ENCODE results near the gene ITGAV. TPM values are rescaled to one million over a fixed set of nuclear protein-coding genes. Genes with fewer than 3 reads are reported as not detected.
A peak's percentile ranks its signal among the peaks of the same experiment; 100 is the strongest.

The ITGAV gene
- 1 to 10 TPM; 5.8 to 9.8 TPM for polyA plus RNA-seq

DNA sequence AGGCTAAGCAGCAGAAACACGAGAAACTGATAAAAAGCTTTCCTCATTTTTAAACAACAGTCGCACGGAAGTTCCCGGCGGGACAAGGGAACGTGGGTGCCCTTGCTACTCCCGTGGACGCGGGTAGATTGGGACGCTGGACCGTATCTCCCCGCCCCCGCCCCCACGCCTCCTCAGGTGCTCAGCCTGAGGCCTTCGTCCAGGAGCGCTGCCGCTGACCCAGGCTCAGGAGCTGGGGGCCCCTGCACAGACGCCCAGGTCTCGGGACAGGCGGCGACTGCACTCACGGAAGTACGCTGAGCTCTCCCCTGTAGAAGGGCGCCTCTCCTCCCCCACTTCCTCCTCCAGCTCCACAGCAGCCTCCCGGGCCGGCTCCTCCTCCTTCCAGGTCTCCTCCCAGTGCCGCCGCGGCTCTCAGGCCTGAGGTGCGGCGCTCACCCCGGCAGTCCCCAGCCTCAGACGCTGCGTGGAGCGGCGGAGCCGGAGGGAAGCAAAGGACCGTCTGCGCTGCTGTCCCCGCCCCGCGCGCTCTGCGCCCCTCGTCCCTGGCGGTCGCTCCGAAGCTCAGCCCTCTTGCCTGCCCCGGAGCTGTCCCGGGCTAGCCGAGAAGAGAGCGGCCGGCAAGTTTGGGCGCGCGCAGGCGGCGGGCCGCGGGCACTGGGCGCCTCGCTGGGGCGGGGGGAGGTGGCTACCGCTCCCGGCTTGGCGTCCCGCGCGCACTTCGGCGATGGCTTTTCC, at the start of gene ITGAV:
TSS of gene ITGAV (plus strand) at position 445 of the 738 bp plus-strand sequence. CDS start at position 728, 283 bp downstream.
- H3K27ac ChIP-seq (ENCODE audit: low read depth in 2 of 2, low read length in 1 of 2) = peak within 1 kb of the TSS; percentile 97 to 99
- H3K4me3 ChIP-seq (ENCODE audit: low read depth in 1 of 2, low read length in 2 of 2) = peak within 1 kb of the TSS; percentile 96 to 97
- H3K36me3 ChIP-seq (ENCODE audit: control insufficient read depth in 2 of 2, insufficient read depth in 2 of 2, low read length in 1 of 2) = no peaks in the 10 kb centered on the region
- no peaks in the 10 kb centered on the region for H3K4me1 ChIP-seq (ENCODE audit: control insufficient read depth in 2 of 2, insufficient read depth in 2 of 2, low read length in 1 of 2)
- 1% methylated on average over 70 to 71 of the region's 71 CpGs for WGBS, 2 donors
- no peaks in the 10 kb centered on the region for H3K27me3 ChIP-seq (ENCODE audit: control insufficient read depth in 1 of 2, insufficient read depth in 2 of 2, low read length in 2 of 2)
- H3K9me3 ChIP-seq (ENCODE audit: control insufficient read depth in 2 of 2, insufficient read depth in 1 of 2, low read depth in 1 of 2, low read length in 1 of 2) = no peaks in the 10 kb centered on the region

DNA sequence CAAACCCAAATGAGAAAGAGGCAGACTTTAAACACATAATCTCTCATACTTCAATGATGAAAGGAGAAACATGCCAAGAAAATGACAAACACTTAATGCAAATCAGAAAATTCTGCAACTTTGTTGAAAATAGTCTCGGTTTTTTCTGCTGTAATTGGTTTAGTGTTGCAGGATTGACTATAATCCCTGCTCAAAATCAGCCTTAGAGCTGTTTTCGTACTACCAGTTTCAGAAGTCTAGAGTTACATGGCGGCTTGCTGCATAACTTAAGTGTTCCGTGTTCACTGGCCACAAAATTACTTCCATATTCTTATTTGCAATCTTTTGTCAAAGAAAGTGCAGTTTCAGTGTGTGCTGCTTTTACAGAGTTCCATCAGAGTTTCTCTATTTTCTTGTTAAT, 48.9 kb upstream of the ITGAV start:
- Histone ChIP-seq H3K36me3 (ENCODE audit: control insufficient read depth in 2 of 2, insufficient read depth in 2 of 2, low read length in 1 of 2) (no peaks in the 10 kb centered on the region), H3K4me1 (ENCODE audit: control insufficient read depth in 2 of 2, insufficient read depth in 2 of 2, low read length in 1 of 2) (no peaks in the 10 kb centered on the region), H3K27me3 (ENCODE audit: control insufficient read depth in 1 of 2, insufficient read depth in 2 of 2, low read length in 2 of 2) (no peaks in the 10 kb centered on the region), H3K27ac (ENCODE audit: low read depth in 2 of 2, low read length in 1 of 2) (no peak overlapping the region), H3K4me3 (ENCODE audit: low read depth in 1 of 2, low read length in 2 of 2) (no peak overlapping the region), H3K9me3 (ENCODE audit: control insufficient read depth in 2 of 2, insufficient read depth in 1 of 2, low read depth in 1 of 2, low read length in 1 of 2) (no peaks in the 10 kb centered on the region)
- 59 to 72% methylated on average over 4 of the region's 4 CpGs for WGBS, 2 donors

DNA sequence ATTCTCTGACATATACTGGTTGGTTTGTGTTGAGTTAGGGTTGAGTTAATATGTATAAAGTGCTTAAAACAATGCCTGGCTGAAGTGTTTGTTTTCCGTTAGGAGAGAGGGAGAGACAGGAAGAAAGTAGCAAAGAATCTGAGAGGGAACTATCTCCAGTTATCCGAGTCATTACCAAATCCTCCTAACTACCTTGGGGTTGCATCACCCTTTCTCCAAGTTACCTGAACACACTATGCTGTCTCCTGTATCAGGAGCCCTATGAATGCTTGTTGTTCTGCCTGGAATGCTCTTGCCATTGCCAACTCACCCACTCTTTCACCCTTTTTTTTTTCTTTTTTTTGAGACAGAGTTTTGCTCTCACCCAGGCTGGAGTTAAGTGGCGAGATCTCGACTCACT, 47.9 kb upstream of the ITGAV start:
- WGBS, 2 donors = 69 to 77% methylated on average over 4 of the region's 4 CpGs
- no peaks in the 10 kb centered on the region for H3K36me3 ChIP-seq (ENCODE audit: control insufficient read depth in 2 of 2, insufficient read depth in 2 of 2, low read length in 1 of 2)
- H3K4me3 ChIP-seq (ENCODE audit: low read depth in 1 of 2, low read length in 2 of 2) = no peak overlapping the region
- no peaks in the 10 kb centered on the region for H3K4me1 ChIP-seq (ENCODE audit: control insufficient read depth in 2 of 2, insufficient read depth in 2 of 2, low read length in 1 of 2)
- H3K9me3 ChIP-seq (ENCODE audit: control insufficient read depth in 2 of 2, insufficient read depth in 1 of 2, low read depth in 1 of 2, low read length in 1 of 2) = no peaks in the 10 kb centered on the region
- no peak overlapping the region for H3K27ac ChIP-seq (ENCODE audit: low read depth in 2 of 2, low read length in 1 of 2)
- H3K27me3 ChIP-seq (ENCODE audit: control insufficient read depth in 1 of 2, insufficient read depth in 2 of 2, low read length in 2 of 2) = no peaks in the 10 kb centered on the region

DNA sequence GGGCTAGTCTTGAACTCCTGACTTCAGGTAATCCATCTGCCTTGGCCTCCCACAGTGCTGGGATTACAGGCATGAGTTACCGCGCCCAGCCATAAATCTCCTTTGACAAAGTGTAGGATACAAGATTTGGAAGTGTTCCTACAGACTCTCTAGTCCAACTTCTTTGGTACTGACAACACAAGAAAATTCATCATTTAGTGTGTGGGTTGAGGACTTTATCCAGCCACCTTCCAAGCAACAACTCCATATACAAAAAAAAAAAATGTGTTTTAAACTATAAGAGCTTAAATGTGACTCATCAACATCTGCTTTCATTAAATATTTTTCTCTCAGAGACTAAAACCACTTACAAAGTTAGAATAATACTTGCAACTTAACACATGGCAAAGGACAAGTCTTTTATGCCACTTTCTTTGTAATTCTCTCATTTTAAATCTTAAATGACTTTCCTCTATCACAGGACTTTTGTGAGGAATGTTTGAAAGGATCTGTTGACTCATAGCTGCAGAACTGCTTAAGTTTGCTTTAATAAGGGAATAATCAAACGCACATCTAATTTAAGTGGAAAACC, 46.2 kb upstream of the ITGAV start:
- Histone ChIP-seq H3K27me3 (ENCODE audit: control insufficient read depth in 1 of 2, insufficient read depth in 2 of 2, low read length in 2 of 2) (no peaks in the 10 kb centered on the region), H3K4me3 (ENCODE audit: low read depth in 1 of 2, low read length in 2 of 2) (no peak overlapping the region), H3K9me3 (ENCODE audit: control insufficient read depth in 2 of 2, insufficient read depth in 1 of 2, low read depth in 1 of 2, low read length in 1 of 2) (no peaks in the 10 kb centered on the region), H3K36me3 (ENCODE audit: control insufficient read depth in 2 of 2, insufficient read depth in 2 of 2, low read length in 1 of 2) (no peaks in the 10 kb centered on the region), H3K4me1 (ENCODE audit: control insufficient read depth in 2 of 2, insufficient read depth in 2 of 2, low read length in 1 of 2) (no peaks in the 10 kb centered on the region), H3K27ac (ENCODE audit: low read depth in 2 of 2, low read length in 1 of 2) (no peak overlapping the region)
- 32 to 53% methylated on average over 3 of the region's 3 CpGs for WGBS, 2 donors

DNA sequence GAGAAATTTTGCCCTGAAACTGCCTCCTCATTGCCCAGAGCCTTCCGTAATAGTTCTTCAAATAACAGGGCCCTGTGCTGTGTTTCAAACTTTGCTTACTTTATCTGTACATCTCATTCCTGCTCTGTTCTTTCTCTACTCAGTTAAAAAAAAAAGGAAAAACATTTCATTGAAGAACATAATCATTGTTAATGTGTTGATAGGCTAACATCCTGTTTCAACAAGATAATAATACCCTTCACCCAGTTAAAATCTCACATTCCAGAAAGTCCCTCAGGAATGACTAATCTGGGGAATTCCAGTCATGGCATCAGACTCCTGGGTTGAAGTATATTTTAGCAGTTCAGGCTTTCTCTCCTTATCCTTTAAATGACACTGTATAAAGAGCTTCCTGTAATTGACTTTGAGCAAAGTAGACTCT, 45.6 kb upstream of the ITGAV start:
- H3K36me3 ChIP-seq (ENCODE audit: control insufficient read depth in 2 of 2, insufficient read depth in 2 of 2, low read length in 1 of 2) = no peaks in the 10 kb centered on the region
- H3K4me3 ChIP-seq (ENCODE audit: low read depth in 1 of 2, low read length in 2 of 2) = no peak overlapping the region
- H3K9me3 ChIP-seq (ENCODE audit: control insufficient read depth in 2 of 2, insufficient read depth in 1 of 2, low read depth in 1 of 2, low read length in 1 of 2) = no peaks in the 10 kb centered on the region
- no peaks in the 10 kb centered on the region for H3K27me3 ChIP-seq (ENCODE audit: control insufficient read depth in 1 of 2, insufficient read depth in 2 of 2, low read length in 2 of 2)
- H3K27ac ChIP-seq (ENCODE audit: low read depth in 2 of 2, low read length in 1 of 2) = no peak overlapping the region
- no peaks in the 10 kb centered on the region for H3K4me1 ChIP-seq (ENCODE audit: control insufficient read depth in 2 of 2, insufficient read depth in 2 of 2, low read length in 1 of 2)
- WGBS, 2 donors = 18 to 48% methylated on average over 1 of the region's 1 CpG

DNA sequence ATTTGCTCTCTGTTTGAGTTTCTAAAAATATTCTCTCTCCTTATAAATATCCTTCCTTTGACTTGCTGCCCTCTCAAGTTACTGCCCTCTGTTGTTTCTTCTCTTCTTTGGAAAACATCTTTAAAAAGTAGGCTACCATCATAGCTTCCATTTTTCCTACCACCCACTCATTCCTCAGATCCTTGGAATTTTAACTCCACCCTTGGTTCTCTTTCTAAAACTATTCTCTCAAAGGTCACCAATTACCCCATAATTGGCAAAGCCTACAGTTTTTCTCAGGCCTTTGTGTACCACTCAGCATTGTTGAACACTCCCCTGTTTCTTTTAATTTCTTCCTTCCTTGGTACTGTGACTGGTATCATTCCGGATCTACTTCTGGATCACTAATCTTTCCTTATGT, 43.0 kb upstream of the ITGAV start:
- no peak overlapping the region for H3K4me3 ChIP-seq (ENCODE audit: low read depth in 1 of 2, low read length in 2 of 2)
- no peaks in the 10 kb centered on the region for H3K4me1 ChIP-seq (ENCODE audit: control insufficient read depth in 2 of 2, insufficient read depth in 2 of 2, low read length in 1 of 2)
- H3K9me3 ChIP-seq (ENCODE audit: control insufficient read depth in 2 of 2, insufficient read depth in 1 of 2, low read depth in 1 of 2, low read length in 1 of 2) = no peaks in the 10 kb centered on the region
- WGBS, 2 donors = 1 to 34% methylated on average over 1 of the region's 1 CpG
- no peaks in the 10 kb centered on the region for H3K36me3 ChIP-seq (ENCODE audit: control insufficient read depth in 2 of 2, insufficient read depth in 2 of 2, low read length in 1 of 2)
- H3K27me3 ChIP-seq (ENCODE audit: control insufficient read depth in 1 of 2, insufficient read depth in 2 of 2, low read length in 2 of 2) = no peaks in the 10 kb centered on the region
- no peak overlapping the region for H3K27ac ChIP-seq (ENCODE audit: low read depth in 2 of 2, low read length in 1 of 2)

DNA sequence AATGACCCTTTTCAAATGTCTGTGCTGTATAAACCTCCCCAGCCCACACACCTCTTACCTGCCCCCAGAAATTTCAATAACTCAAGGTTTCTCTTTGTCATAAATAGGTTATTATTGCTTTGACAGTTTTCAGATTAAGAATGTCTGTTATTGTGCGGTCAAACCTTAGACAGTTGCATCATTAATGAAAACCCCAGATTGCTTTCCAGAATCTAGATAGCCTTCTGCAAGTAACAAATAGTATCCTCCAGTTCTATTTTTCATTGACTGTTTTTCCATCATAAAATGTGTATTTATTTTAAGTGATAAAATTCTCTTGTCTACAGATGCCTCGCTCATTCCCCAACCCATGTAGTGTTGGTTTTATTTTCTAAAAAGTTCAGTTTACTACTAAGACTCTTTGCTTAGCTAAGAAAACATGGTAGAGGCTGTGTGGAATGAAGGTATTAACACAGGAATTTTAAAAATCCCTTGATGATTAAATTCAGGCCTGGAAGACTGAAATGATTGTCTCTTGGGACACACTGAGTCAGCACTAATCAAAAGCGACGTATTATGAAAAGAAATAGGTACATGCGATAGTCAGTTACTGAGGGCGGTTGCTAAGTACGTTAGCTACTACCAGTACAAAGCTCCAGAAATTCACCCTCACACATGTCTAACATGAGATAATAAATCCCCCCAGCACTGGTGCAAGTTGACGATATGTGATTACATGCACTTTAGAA, 38.4 kb upstream of the ITGAV start:
- H3K4me3 ChIP-seq (ENCODE audit: low read depth in 1 of 2, low read length in 2 of 2) = no peak overlapping the region
- WGBS, 2 donors = 83 to 88% methylated on average over 8 of the region's 8 CpGs
- no peaks in the 10 kb centered on the region for H3K36me3 ChIP-seq (ENCODE audit: control insufficient read depth in 2 of 2, insufficient read depth in 2 of 2, low read length in 1 of 2)
- no peaks in the 10 kb centered on the region for H3K27me3 ChIP-seq (ENCODE audit: control insufficient read depth in 1 of 2, insufficient read depth in 2 of 2, low read length in 2 of 2)
- H3K9me3 ChIP-seq (ENCODE audit: control insufficient read depth in 2 of 2, insufficient read depth in 1 of 2, low read depth in 1 of 2, low read length in 1 of 2) = no peaks in the 10 kb centered on the region
- no peak overlapping the region for H3K27ac ChIP-seq (ENCODE audit: low read depth in 2 of 2, low read length in 1 of 2)
- no peaks in the 10 kb centered on the region for H3K4me1 ChIP-seq (ENCODE audit: control insufficient read depth in 2 of 2, insufficient read depth in 2 of 2, low read length in 1 of 2)

DNA sequence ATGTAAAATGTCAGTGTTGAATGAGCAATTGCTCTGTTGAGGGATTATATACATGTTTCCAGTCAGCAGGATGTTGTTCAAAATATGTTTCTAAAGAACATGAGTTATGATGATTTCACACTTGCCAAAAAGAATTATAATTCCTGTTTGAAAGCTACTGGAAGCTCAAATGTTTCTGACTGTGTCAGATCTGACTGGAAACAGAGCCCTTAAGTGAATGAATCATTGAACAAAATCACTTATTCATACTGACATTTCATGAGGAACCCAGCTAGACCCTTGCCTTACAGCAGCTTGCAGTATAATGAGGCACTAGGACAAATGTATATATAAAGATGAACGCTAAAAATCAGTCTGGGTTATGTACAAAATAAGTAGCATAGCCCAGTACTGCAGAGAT, 35.4 kb upstream of the ITGAV start:
- no peak overlapping the region for H3K4me3 ChIP-seq (ENCODE audit: low read depth in 1 of 2, low read length in 2 of 2)
- no peaks in the 10 kb centered on the region for H3K4me1 ChIP-seq (ENCODE audit: control insufficient read depth in 2 of 2, insufficient read depth in 2 of 2, low read length in 1 of 2)
- no peaks in the 10 kb centered on the region for H3K36me3 ChIP-seq (ENCODE audit: control insufficient read depth in 2 of 2, insufficient read depth in 2 of 2, low read length in 1 of 2)
- 72 to 79% methylated on average over 1 of the region's 1 CpG for WGBS, 2 donors
- no peaks in the 10 kb centered on the region for H3K27me3 ChIP-seq (ENCODE audit: control insufficient read depth in 1 of 2, insufficient read depth in 2 of 2, low read length in 2 of 2)
- H3K9me3 ChIP-seq (ENCODE audit: control insufficient read depth in 2 of 2, insufficient read depth in 1 of 2, low read depth in 1 of 2, low read length in 1 of 2) = no peaks in the 10 kb centered on the region
- H3K27ac ChIP-seq (ENCODE audit: low read depth in 2 of 2, low read length in 1 of 2) = no peak overlapping the region

DNA sequence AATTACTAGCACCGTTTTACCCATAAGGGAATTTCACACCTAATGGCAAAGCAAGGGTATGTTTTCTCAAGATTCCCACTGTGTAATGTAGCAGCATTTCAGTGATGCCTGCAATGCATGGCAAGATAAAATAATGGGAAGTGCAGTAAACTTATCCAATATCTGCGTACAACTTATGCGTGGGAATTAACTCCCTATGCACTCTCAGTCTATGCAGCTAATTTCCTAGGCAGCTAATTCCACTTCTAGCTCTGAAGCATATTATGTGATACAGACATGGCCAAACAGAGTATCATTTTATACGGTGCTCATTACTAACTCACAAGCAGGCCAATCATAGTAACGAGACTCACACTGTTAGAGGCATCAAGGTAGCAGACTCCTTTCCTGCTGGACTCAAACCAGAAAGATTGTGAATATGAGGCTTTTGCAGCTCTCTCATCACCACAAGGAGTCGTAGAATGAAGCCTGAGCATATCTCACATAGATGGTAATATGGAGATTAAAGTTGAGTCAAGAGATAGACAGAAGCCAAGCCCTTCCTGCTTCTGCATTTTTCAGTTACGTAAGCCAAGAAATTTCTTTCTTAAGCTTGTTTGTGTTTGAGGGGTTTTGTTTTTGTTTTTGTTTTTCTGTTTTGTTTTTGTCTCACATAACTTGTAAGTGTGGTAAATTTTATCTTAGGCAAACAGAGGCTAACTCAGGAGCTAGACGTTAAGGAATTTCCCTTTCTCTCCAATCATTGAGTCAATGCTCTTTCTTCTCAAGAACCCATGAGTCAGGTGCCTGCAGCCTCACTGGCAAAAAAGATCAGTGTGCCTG, 34.8 kb upstream of the ITGAV start:
- Histone ChIP-seq H3K27me3 (ENCODE audit: control insufficient read depth in 1 of 2, insufficient read depth in 2 of 2, low read length in 2 of 2) (no peaks in the 10 kb centered on the region), H3K4me3 (ENCODE audit: low read depth in 1 of 2, low read length in 2 of 2) (no peak overlapping the region)
- WGBS, 2 donors = 80 to 82% methylated on average over 8 of the region's 8 CpGs

More for the DNA sequence above, 34.8 kb upstream of the ITGAV start:
- Histone ChIP-seq H3K27ac (ENCODE audit: low read depth in 2 of 2, low read length in 1 of 2) (no peak overlapping the region), H3K9me3 (ENCODE audit: control insufficient read depth in 2 of 2, insufficient read depth in 1 of 2, low read depth in 1 of 2, low read length in 1 of 2) (no peaks in the 10 kb centered on the region), H3K36me3 (ENCODE audit: control insufficient read depth in 2 of 2, insufficient read depth in 2 of 2, low read length in 1 of 2) (no peaks in the 10 kb centered on the region), H3K4me1 (ENCODE audit: control insufficient read depth in 2 of 2, insufficient read depth in 2 of 2, low read length in 1 of 2) (no peaks in the 10 kb centered on the region)
